ENCODE results near the gene APOBEC3F.

GRCh38 chr22:39089928-39090327 lies 49.3 kb downstream of the APOBEC3F start:
- TF ChIP-seq CTCF (conservative IDR thresholded peaks at IDR 0.05; ENCODE audit: low read depth, low read length) (no peak), EZH2phosphoT487 (IDR thresholded peaks at IDR 0.05; ENCODE audit: borderline replicate concordance, low read length) (no peak)

Data from PC-3 (cell line).